Measurements from ENCODE around the gene CIITA. TPM values are rescaled to one million over a fixed set of nuclear protein-coding genes. Genes with fewer than 3 reads are reported as not detected.

CIITA gene
- total RNA-seq, 1 experiment from 2014 or later, result not detected

GRCh38 chr16:10847176-10847575 is 29.8 kb upstream of the CIITA start:
- Histone ChIP-seq H3K79me1 (ENCODE audit: insufficient read depth, low read depth, low read length, poor library complexity, severe bottlenecking) (no peaks in the 10 kb centered on the region), H3K18ac (ENCODE audit: insufficient read length, low read depth, low read length) (no peak overlapping the region), H4K5ac (ENCODE audit: insufficient read length, low read depth, low read length) (no peak overlapping the region), H2BK12ac (ENCODE audit: insufficient read length, low read depth, low read length) (no peak overlapping the region), H4K8ac (replicated peaks; ENCODE audit: insufficient read length, low read depth, low read length) (no peak overlapping the region), H3K9ac (ENCODE audit: extremely low read depth, insufficient read length, low read length) (no peak overlapping the region), H2BK15ac (ENCODE audit: low read depth, low read length) (no peak overlapping the region), H3K56ac (ENCODE audit: insufficient read length, low read depth, low read length) (no peak overlapping the region), H2BK5ac (ENCODE audit: insufficient read length, low read length) (no peak overlapping the region), H3K79me2 (ENCODE audit: insufficient read depth, low read length) (no peaks in the 10 kb centered on the region), H4K91ac (ENCODE audit: insufficient read length, low read depth, low read length) (no peak overlapping the region), H2BK120ac (ENCODE audit: low read depth, low read length, poor library complexity, severe bottlenecking) (no peak overlapping the region), H3K27ac (ENCODE audit: insufficient read length, low read depth, low read length) (no peak overlapping the region), H3K9me3 (ENCODE audit: control insufficient read depth, low read depth, low read length) (no peaks in the 10 kb centered on the region), H3K4me1 (ENCODE audit: insufficient read depth, low read length) (no peaks in the 10 kb centered on the region), H2AK5ac (ENCODE audit: insufficient read length, low read length) (no peak overlapping the region), H3K14ac (ENCODE audit: insufficient read depth, low read length) (no peak overlapping the region), H3K4me2 (ENCODE audit: insufficient read depth, insufficient read length, low read length) (no peak overlapping the region), H3K27me3 (ENCODE audit: insufficient read depth, low read length) (no peaks in the 10 kb centered on the region; the same call in 1 of the 2 replicates), H3T11ph (ENCODE audit: low read length) (no peak overlapping the region), H3K4ac (ENCODE audit: low read depth, low read length) (no peak overlapping the region), H3K23me2 (ENCODE audit: insufficient read length, low read depth, low read length, poor library complexity, severe bottlenecking) (no peaks in the 10 kb centered on the region), H2BK20ac (ENCODE audit: low read depth, low read length, poor library complexity, severe bottlenecking) (no peak overlapping the region), H4K20me1 (ENCODE audit: control insufficient read depth, insufficient read depth, insufficient read length) (no peaks in the 10 kb centered on the region), H2AFZ (ENCODE audit: low read length) (no peak overlapping the region), H3K23ac (ENCODE audit: insufficient read length, low read depth, low read length) (no peak overlapping the region)
- Mint-ChIP-seq H3K9me3 (no peaks in the 10 kb centered on the region), H3K27ac (no peak overlapping the region), H3K36me3 (ENCODE audit: insufficient read depth in 1 of 3, low read depth in 3 of 3) (no peaks in the 10 kb centered on the region), H3K4me1 (0 out of 4 replicates have a peak, but pooled peaks cover 0 to 2% of the 10 kb centered on the region in 2 experiments), H3K4me3 (no peak overlapping the region), H3K27me3 (ENCODE audit: low read depth) (peaks cover 6% of the 10 kb centered on the region)
- no peak for TF ChIP-seq CTCF (conservative IDR thresholded peaks at IDR 0.05)
- no CpG with 5 or more reads among the region's 2 CpGs for WGBS (ENCODE audit: extremely low coverage, insufficient read length, low lambda C conversion rate)
- DNase-seq, result no peak
